HuH-7.5 (cell line): Measurements from ENCODE around the gene ZBTB7C.

Source experiments
- DNase-seq: peaks from one replicate; pipeline ENCODE4 v3.0.0; 2011; ENCODE audit warnings: low spot score

The ZBTB7C gene

GRCh38 chr18:48216639-48217257 lies 192.4 kb downstream of the ZBTB7C start:
- DNase-seq, result no peak

GRCh38 chr18:48215876-48216638 lies 193.1 kb downstream of the ZBTB7C start:
- no peak for DNase-seq

DNA sequence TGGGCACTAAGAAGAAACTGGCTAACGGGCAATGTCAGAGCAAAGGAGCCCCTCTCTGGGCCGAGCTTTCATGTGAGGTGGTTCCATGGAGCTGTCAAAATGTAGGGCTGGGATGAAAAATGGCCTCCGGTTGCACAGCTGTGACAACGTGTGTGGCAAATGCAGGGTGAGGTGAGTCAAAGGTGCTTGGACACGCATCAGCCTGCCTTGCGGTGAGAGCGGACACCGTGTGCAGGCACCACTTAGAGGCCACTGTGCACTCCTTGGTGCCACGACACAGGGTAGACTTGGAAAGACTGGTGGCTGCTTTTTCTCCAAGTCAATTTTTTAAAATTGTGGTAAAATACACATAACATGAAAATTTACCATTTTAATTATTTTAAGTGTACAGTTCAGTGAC lies 195.4 kb downstream of the ZBTB7C start:
- no peak for DNase-seq

GRCh38 chr18:48208432-48209140 lies 200.6 kb downstream of the ZBTB7C start:
- no peak for DNase-seq

DNA sequence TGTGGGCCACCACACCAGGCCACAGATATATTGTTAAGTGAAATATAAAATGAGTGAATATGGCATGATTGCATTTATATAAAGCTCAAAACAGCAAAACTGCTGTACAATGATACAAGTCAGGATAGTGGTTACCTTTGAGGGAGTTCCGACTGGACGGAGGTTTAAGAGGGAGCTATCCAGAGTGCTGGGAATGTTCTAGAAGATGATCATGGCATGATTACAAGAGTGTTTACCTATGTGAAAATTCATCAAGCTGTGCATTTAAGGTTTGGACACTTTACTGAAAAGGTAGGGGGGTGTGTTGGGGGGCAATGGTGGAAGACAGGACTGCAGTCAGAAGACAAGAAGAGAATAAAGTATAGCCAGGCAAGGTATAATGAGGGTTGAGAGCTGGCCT lies 201.4 kb downstream of the ZBTB7C start:
- no peak for DNase-seq

DNA sequence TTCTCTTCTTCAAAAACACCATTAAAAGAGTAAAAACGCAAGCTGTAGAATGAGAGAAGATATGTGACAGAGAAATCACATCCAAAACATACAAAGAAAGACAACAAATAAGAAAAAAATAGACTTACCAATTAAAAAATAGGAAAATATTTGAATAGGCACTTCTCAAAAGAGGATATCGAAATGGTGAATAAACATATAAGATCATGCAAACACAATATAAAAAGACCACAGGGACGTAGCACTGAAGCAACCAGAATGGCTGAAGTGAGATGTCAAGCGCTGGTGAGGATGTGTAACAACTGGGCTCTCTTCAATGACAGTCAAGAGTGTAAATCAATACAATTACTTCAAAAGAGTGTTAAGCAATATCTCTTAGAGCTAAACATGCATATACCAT lies 202.3 kb downstream of the ZBTB7C start:
- no peak for DNase-seq

- no peak for DNase-seq
Observed at GRCh38 chr18:48203961-48204666, 205.1 kb downstream of the ZBTB7C start.

DNA sequence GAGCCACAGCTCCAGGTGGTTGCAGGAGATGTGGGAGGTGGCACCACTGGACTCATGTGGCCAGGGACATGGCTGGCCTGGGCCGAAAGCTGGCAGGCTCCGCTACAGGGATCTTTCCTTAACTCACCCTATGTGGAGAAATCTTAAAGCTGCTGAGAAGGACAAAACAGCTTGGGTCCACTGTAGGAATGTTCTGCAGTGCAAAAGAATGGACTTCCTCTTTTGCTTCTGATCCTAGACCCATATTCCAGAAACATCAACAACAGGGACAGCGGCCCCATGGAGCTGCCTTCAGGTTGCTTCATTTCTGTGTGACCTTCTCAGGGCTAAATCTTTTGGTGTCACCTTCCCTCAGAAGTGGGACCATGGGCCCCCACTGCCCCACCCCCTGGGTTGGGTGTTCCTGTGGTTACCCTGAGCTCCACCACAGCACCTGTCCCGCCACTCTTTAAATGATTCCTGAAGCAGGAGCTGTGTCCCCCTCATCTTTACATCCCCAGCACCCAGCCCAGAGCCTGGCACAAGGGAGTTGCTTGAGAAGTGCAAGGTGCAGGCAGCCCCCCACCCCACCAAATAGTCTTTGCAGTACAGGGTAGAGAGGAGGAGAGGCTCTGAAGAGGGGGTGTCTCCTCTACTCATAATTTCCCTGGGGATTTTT lies 205.8 kb downstream of the ZBTB7C start:
- DNase-seq, result no peak

GRCh38 chr18:48202350-48203260 lies 206.6 kb downstream of the ZBTB7C start:
- DNase-seq, result no peak

- no peak for DNase-seq
Observed at GRCh38 chr18:48202006-48202348, 207.2 kb downstream of the ZBTB7C start.

DNA sequence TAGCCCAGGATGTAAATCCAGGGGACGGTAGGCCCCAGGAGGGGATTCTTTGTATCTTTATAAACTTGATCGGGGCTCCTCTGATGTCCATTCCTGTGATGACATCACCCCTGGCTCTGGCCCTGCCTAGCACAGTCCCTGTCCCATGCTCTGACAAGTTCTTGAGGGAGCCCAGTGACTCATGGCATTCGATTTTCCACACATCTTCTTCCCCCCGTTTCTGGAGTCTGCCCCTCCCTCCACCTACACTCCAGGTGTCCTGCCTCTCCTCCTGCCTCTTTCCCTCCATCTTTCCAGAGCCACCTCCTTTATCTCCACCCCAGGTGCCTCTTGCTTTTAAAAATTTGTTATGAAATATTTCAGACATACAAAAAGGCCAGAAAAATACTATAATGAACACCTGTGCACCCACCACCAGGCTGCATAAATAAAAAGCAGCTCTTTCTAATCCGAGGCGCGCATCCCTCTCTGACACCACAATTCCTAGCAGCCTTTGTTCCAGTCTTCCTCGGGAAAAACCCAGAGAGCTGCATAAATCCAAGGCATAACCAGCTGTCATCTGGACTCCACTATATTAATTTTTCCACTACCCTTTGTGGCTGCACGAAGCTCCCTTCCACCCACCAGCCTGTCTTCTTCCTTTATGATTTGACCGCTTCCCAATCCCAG lies 207.7 kb downstream of the ZBTB7C start:
- DNase-seq, result no peak

- no peak for DNase-seq
Observed at GRCh38 chr18:48200631-48201336, 208.4 kb downstream of the ZBTB7C start.

GRCh38 chr18:48199399-48199798 lies 209.8 kb downstream of the ZBTB7C start:
- no peak for DNase-seq

DNA sequence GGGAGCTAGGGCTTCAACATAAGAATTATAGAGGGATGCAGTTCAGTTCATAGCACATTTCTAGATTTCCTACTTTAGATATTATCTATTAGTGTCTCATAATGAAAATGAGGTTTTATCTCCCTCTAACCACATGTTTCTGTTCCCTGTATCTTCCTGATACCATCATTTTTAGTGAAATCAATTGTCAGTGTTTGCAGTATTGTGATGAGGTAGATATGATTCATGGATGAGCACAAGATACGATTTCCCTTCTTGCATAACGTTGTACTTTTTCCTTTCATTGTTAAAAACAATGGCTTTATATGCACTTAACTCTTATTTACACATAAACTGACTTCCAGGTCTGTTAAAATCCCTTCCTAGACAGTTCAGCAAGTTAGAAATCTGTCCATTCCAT lies 211.4 kb downstream of the ZBTB7C start:
- DNase-seq, result no peak

GRCh38 chr18:48195787-48196186 lies 213.4 kb downstream of the ZBTB7C start:
- DNase-seq, result no peak

DNA sequence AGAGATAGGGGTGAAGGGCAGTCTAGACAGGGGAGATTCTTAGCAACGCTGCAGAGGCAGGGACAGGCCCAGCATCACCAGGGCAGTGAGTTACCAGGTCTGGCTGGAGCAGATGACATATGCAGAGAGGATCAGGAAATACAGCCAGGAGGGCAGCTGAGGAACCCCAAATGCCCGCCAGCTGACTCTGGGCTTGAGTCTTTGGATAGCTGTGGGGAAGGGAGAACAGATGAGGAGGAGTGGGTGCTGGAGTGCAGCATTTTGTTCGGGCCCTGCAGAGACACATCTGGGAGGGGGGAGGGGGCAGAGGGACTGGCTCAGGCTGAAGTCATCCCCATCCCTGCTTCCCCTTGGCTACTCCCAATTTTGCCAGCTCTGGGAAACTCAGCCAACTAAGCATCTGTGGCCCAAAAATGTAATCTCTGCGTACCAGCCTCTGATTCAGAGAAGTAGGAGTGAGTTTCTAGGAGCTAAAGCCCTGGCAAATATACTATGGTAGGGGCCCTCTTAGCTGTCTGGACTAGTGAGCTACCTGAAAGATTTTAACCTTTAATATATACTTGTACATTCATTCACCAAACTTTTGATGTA lies 214.5 kb downstream of the ZBTB7C start:
- no peak for DNase-seq

DNA sequence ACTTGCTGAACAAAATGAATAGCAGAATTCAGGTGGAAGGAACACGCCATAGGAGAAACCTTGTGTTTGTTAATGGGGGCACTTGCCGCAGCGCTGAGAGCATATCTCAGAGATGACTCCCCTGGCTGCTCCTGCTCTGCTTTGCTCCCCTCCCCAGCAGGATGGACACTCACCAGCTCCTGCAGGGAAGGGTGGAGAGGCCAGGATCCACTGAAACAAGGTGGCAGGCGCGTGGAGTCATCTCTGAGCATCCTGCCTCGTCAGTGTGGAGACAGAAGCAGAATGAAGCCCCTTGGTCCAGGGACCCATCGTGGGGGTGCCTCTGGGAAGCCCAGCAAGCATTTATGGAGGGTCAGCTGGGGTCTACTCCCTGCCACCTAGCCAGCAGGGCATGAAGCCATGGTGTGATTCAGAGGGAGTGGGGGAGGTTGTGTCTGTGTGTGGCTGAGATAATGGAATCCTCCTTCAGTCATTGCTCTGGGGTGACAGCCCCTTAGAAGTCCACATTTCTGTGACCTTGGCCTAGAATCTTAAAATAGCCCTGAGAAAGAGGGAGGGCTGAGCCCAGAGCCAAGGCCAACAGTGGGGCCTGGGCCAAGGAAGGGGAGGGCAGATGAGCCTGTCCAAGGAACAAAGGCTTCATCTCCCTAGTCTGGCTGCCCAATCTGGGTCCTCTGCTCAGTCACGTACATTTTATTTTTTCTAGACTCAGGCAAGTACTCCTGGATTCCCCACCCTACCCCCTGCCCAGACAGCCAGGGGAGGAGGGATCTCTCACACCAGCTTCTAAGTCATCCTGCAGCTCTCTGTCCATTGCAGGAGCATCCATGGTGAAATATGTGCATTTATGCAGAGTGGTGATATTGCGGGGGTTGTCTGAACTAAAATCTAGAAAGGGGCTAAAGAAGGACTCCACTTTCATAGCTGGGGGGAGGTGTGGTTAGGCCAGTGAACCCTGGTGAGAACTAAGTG lies 215.4 kb downstream of the ZBTB7C start:
- no peak for DNase-seq

DNA sequence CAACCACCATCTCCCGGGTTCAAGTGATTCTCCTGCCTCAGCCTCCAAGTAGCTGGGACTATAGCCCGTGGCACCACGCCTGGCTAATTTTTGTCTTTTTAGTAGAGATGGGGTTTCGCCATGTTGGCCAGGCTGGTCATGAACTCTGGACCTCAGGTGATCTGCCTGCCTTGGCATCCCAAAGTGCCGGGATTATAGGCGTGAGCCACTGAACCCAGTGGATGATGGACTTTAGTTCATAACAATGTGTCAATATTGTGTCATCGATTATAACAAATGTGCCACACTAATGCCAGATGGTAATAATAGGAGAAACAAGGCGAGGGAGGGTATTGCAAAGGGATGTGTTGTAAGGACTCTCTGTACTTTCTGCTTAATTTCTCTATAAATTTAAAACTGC lies 216.6 kb downstream of the ZBTB7C start:
- no peak for DNase-seq
